ENCODE measurements around the gene TJAP1.
"Not testable (repeated sequence)": the region's sequence is repeated elsewhere in the genome, so short reads cannot be mapped to it uniquely, and the experiment has no call there.

The TJAP1 gene

DNA sequence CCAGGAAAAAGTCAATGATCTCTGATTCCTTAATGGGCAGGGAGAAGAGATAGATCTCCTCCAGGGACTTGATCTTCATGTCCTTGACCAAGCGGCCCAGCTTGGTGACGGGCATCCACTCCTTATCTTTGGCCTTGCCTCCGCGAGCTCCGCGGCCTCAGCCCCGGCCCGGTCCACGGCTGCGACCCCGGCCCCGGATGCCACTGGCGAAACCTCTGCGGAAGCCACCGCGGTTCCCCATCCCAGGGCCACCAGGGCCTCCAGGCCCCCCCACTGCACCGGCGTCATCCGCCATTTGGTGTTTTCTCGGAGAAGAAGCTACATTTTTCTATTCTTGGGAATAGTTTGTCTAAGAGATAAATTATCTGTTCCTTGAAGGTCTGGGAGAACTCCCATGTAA, 62.0 kb downstream of the TJAP1 start:
- not testable (repeated sequence) for DNase-seq

DNA sequence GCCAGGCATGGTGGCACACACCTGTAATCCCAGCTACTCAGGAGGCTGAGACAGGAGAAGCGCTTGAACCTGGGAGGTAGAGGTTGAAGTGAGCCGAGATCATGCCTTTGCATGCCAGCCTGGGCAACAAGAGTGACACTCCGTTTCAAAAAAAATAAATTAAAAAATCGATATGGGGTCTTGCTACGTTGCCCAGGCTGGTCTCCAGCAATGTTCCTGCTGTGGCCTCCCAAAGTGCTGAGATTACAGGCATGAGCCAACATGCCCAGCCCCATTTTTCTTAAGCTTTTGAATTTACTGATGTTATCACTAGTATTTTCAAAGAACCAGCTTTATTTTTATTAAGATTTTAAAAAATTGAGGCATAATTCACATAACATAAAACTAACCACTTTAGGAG, 63.1 kb downstream of the TJAP1 start:
- no peak for DNase-seq

DNA sequence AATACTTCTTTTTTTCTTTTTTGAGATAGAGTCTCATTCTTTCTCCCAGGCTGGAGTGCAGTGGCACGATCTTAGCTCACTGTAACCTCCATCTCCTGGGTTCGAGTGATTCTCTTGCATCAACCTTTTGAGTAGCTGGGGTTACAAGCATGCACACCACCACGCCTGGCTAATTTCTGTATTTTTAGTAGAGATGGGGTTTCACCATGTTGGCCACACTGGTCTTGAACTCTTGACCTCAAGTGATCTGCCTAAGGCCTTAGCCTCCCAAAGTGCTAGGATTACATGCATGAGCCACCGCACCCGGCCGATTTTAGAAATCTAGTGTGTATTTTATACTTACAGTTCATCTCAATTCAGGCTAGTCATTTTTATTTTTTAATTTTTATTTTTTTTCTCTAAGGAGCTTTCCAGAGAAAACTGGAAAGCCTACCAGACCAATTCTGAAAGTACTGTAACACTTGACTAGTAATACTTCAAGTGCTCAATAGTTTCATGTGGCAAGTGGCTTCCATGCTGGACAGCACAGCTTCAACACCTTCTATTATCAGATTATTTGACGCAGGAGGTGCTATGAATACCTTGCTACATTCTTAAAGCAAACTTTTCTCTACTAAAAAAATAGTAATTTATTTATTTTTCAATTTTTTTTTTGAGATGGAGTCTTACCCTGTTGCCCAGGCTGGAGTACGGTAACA, 64.6 kb downstream of the TJAP1 start:
- DNase-seq, result no peak

DNA sequence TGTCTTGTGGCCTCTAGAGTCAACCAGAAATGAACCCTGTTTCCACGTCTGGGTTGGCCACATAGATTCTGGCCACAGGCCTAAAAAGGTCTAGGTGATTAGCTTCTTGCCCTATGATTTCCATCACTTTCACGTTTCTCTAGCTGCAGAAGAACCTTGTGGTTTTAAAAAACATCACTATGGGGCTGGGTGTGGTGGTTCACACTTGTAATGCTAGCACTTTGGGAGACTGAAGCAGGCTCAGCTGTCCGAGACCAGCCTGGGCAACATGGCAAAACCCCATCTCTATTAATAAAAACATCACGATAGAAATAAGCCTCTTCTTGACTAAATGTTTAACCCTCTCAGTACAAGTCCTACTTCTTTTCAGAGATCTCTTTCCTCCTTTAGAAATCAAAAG, 67.1 kb downstream of the TJAP1 start:
- no peak for DNase-seq

GRCh38 chr6:43547222-43547621, 69.9 kb downstream of the TJAP1 start:
- DNase-seq, result no peak
